Measurements from ENCODE around the gene TMEM243. TPM values are rescaled to one million over a fixed set of nuclear protein-coding genes. Genes with fewer than 3 reads are reported as not detected.

Gene TMEM243
- total and polyA plus RNA-seq, 2 donors (not counting 3 experiments of a cell fraction or from before 2014, with no cell fraction given), result 26.9 to 28.8 TPM

DNA sequence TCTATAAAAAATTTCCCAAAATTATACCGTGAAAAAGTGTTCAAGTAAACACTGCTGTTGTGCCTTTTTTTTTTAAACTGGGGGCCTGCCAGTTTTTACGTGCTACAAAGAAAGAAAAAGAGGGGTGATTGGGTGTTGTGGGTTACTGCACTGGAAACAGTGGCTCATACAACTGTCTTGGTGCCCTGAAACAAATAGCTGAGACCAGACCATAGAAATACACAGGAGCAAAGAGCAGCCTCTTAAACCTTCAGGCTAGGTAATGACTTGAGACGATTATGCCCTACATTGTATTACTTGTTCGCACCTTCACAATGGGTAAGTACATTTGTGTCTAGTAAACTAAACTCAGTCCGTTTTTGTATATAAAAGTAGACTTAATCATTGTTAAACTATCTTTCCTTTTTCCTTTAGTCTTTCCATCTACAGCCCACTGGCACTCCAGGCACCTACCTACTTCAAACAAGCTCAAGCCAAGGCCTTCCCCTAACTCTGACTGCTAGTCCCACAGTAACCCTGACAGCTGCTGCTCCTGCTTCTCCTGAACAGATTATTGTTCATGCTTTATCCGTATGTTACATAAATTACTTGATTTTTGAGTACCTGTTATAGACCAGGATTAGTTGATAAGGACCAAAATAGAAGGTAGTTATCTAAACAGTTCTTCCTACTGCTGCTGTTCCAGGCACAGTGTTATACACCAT, 26.6 kb downstream of the TMEM243 start:
- Histone ChIP-seq H3K4me1 (ENCODE audit: control insufficient read depth, extremely low read depth, insufficient read depth, low read length) (no peaks in the 10 kb centered on the region), H3K4me3 (replicated peaks in 1 of 3; ENCODE audit: insufficient read depth in 1 of 3, low read depth in 1 of 3, low read length in 3 of 3) (no peak overlapping the region), H2AFZ (ENCODE audit: low read depth, low read length) (no peak overlapping the region), H3K9me3 (replicated peaks; ENCODE audit: control insufficient read depth, insufficient read depth, low read length) (no peaks in the 10 kb centered on the region), H3K4me2 (ENCODE audit: insufficient read depth, low read length) (no peak overlapping the region), H3K9ac (replicated peaks; ENCODE audit: extremely low read depth, insufficient read depth, low read length) (no peak overlapping the region), H3K79me2 (ENCODE audit: control insufficient read depth, insufficient read depth, low read length) (no peaks in the 10 kb centered on the region), H3K36me3 (ENCODE audit: control insufficient read depth in 2 of 2, extremely low read depth in 1 of 2, insufficient read depth in 2 of 2, low read length in 2 of 2) (peaks cover 16 to 60% of the 10 kb centered on the region in 2 experiments), H3K27me3 (ENCODE audit: control insufficient read depth in 2 of 2, insufficient read depth in 2 of 2, low read length in 2 of 2) (no peaks in the 10 kb centered on the region), H3K9me1 (replicated peaks; ENCODE audit: control insufficient read depth, extremely low read depth, insufficient read depth, low read length) (no peaks in the 10 kb centered on the region), H3K27ac (ENCODE audit: insufficient read depth, low read depth, low read length) (no peak overlapping the region), H4K20me1 (replicated peaks; ENCODE audit: control insufficient read depth, extremely low read depth, insufficient read depth, low read length) (no peaks in the 10 kb centered on the region)
- no peak for DNase-seq (ENCODE audit: low read depth, low spot score)
- FAIRE-seq, result no peak
- dilution Hi-C loops (cut with MboI; ENCODE audit: extremely low pct_ligation_motif_present, low sequenced_read_pairs), result no loop called here
- CTCF ChIA-PET, result interaction anchor here (0.6 to 1.7 kb wide), 2 partner anchors 12 to 20 kb away, joined by 3 to 9 read pairs; no protein-coding TSS in a partner anchor
- POLR2A ChIA-PET, result no interaction called here
- intact Hi-C loops (cut with micrococcal nuclease), result loop anchor here (10.0 kb wide), 1 partner anchor 62 kb away; no protein-coding TSS in a partner anchor
- no TSS peak for BruUV-seq (replicated peaks)
- TF ChIP-seq JUN (IDR thresholded peaks at IDR 0.05; ENCODE audit: borderline replicate concordance, insufficient read depth, insufficient read length, low read depth), result no peak
- TF ChIP-seq EZH2 (IDR thresholded peaks at IDR 0.05; ENCODE audit: borderline replicate concordance, low read depth, low read length, severe bottlenecking), result no peak
- TF ChIP-seq, protein P1, sequence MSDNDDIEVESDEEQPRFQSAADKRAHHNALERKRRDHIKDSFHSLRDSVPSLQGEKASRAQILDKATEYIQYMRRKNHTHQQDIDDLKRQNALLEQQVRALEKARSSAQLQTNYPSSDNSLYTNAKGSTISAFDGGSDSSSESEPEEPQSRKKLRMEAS (IDR thresholded peaks at IDR 0.05; ENCODE audit: insufficient read depth, insufficient read length), result no peak
- TF ChIP-seq POLR2A (IDR thresholded peaks at IDR 0.05; ENCODE audit: low read depth, low read length), result no peak
- TF ChIP-seq, protein P2, sequence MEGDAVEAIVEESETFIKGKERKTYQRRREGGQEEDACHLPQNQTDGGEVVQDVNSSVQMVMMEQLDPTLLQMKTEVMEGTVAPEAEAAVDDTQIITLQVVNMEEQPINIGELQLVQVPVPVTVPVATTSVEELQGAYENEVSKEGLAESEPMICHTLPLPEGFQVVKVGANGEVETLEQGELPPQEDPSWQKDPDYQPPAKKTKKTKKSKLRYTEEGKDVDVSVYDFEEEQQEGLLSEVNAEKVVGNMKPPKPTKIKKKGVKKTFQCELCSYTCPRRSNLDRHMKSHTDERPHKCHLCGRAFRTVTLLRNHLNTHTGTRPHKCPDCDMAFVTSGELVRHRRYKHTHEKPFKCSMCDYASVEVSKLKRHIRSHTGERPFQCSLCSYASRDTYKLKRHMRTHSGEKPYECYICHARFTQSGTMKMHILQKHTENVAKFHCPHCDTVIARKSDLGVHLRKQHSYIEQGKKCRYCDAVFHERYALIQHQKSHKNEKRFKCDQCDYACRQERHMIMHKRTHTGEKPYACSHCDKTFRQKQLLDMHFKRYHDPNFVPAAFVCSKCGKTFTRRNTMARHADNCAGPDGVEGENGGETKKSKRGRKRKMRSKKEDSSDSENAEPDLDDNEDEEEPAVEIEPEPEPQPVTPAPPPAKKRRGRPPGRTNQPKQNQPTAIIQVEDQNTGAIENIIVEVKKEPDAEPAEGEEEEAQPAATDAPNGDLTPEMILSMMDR (IDR thresholded peaks at IDR 0.05; ENCODE audit: extremely low read depth in 1 of 2, insufficient read depth in 1 of 2, low read depth in 1 of 2, low read length in 2 of 2), result no peak
- TF ChIP-seq GATA2 (IDR thresholded peaks at IDR 0.05; ENCODE audit: insufficient read depth, insufficient read length, low read depth, low read length), result no peak
- no peak for TF ChIP-seq POLR2AphosphoS5 (IDR thresholded peaks at IDR 0.05; ENCODE audit: insufficient read depth, low read depth, low read length)
- no peak for TF ChIP-seq MYC (IDR thresholded peaks at IDR 0.05; ENCODE audit: low read depth, low read length)
- TF ChIP-seq FOS (IDR thresholded peaks at IDR 0.05; ENCODE audit: borderline replicate concordance, insufficient read depth, low read length), result no peak

Data from endothelial cell of umbilical vein (primary cell).